B cell (primary cell): Measurements from ENCODE around the gene NTPCR. TPM values are rescaled to one million over a fixed set of nuclear protein-coding genes. Genes with fewer than 3 reads are reported as not detected.

Experiments
- ATAC-seq: fragments of 200-7000 bp; cut with Tn5 transposase; one replicate; pipeline ENCODE4 v1.10.0; 2021; ENCODE audit warnings: low read depth, mild to moderate bottlenecking, moderate number of reproducible peaks, moderate library complexity
- CTCF ChIA-PET: fragments of 350-600 bp; sonication (Branson Sonifier 250); formaldehyde crosslinking; loops from one replicate; lab custom pipeline; 2021; ENCODE audit warnings: antibody characterized with exemption, inconsistent platforms; lab: Charles Lee
- POLR2A ChIA-PET: fragments of 350-600 bp; sonication (Branson Sonifier 250); formaldehyde crosslinking; loops from one replicate; lab custom pipeline; 2021; ENCODE audit warnings: antibody characterized with exemption; lab: Charles Lee
- DNase-seq: peaks from one replicate; pipeline ENCODE4 v3.0.0; 2013
- H2AFZ ChIP-seq: 2 replicates; pipeline ENCODE4 v1.6.1; 2012; ENCODE audit warnings: mild to moderate bottlenecking, low read depth, low read length; ENCODE audit not compliant: insufficient read depth, poor library complexity, severe bottlenecking
- H3K27ac ChIP-seq, 2 donors: 1 replicate in 1 of 2; 2 replicates in 1 of 2; pipeline ENCODE4 v1.5.1; 2012 to 2013; ENCODE audit warnings: low read length in 2 of 2, mild to moderate bottlenecking in 2 of 2, moderate library complexity in 1 of 2
- H3K27me3 ChIP-seq, 4 experiments: fragments of 200-600 bp in 1 of 4; sonication (generic) in 1 of 4; replicated peaks in 1 of 4; 1 replicate in 2 of 4; 2 replicates in 2 of 4; pipeline versions ENCODE4 v1.6.1 to v1.7.0; 2013 to 2016; ENCODE audit warnings: low read length in 3 of 4, mild to moderate bottlenecking in 2 of 4, mixed read lengths in 1 of 4, moderate library complexity in 1 of 4; ENCODE audit not compliant: insufficient read depth in 4 of 4, control insufficient read depth in 3 of 4; ENCODE audit errors: control extremely low read depth in 1 of 4
- H3K36me3 ChIP-seq, 2 experiments: replicated peaks in 1 of 2; 1 replicate in 1 of 2; 2 replicates in 1 of 2; pipeline versions ENCODE4 v1.6.1 to v1.7.1; 2013; ENCODE audit warnings: low read length in 1 of 2; ENCODE audit not compliant: insufficient read depth in 2 of 2, control insufficient read depth in 1 of 2; ENCODE audit errors: control extremely low read depth in 1 of 2, extremely low read depth in 1 of 2
- H3K4me1 ChIP-seq, 2 donors: fragments of 200-600 bp in 1 of 2; sonication (generic) in 1 of 2; 1 replicate in 1 of 2; 2 replicates in 1 of 2; pipeline versions ENCODE4 v1.5.1 to v1.6.1; 2013 to 2017; ENCODE audit warnings: low read length in 2 of 2; ENCODE audit not compliant: control insufficient read depth in 2 of 2, insufficient read depth in 2 of 2
- H3K4me2 ChIP-seq: replicated peaks from 2 replicates; pipeline ENCODE3; 2012; ENCODE audit warnings: mild to moderate bottlenecking, low read depth, low read length; ENCODE audit not compliant: poor library complexity, severe bottlenecking
- H3K4me3 ChIP-seq, 5 experiments: fragments of 200-600 bp in 1 of 5; sonication (generic) in 1 of 5; 1 replicate in 3 of 5; 2 replicates in 2 of 5; pipeline versions ENCODE4 v1.5.1 to v1.7.0; 2011 to 2016; ENCODE audit warnings: low read length in 4 of 5, mild to moderate bottlenecking in 4 of 5, low read depth in 2 of 5, control low read depth in 1 of 5, moderate library complexity in 1 of 5; ENCODE audit not compliant: insufficient read depth in 1 of 5; ENCODE audit errors: control extremely low read depth in 1 of 5, extremely low read depth in 1 of 5
- H3K79me2 ChIP-seq: fragments of 200-600 bp; sonication (generic); one replicate; pipeline ENCODE4 v1.6.0; 2016; ENCODE audit warnings: low read length; ENCODE audit not compliant: control insufficient read depth, insufficient read depth
- H3K9ac ChIP-seq: fragments of 200-600 bp; sonication (generic); 2 replicates; pipeline ENCODE4 v1.6.1; 2017; ENCODE audit warnings: mild to moderate bottlenecking, low read length, moderate library complexity
- H3K9me3 ChIP-seq, 3 donors: one replicate each; pipeline versions ENCODE4 v1.6.1 to v1.7.1; 2013; ENCODE audit warnings: low read length in 2 of 3; ENCODE audit not compliant: control insufficient read depth in 2 of 3, insufficient read depth in 1 of 3; ENCODE audit errors: control extremely low read depth in 1 of 3
- H4K20me1 ChIP-seq: 2 replicates; pipeline ENCODE4 v1.6.0; 2012; ENCODE audit warnings: mild to moderate bottlenecking, low read length; ENCODE audit not compliant: insufficient read depth, control insufficient read depth, poor library complexity, severe bottlenecking
- H3K27ac Mint-ChIP-seq: one replicate; pipeline ENCODE4 v1.8.0; 2021; ENCODE audit warnings: mixed read lengths
- H3K27me3 Mint-ChIP-seq: one replicate; pipeline ENCODE4 v1.8.0; 2021; ENCODE audit warnings: mixed read lengths
- H3K4me1 Mint-ChIP-seq: one replicate; pipeline ENCODE4 v1.8.0; 2021; ENCODE audit warnings: mixed read lengths
- H3K4me3 Mint-ChIP-seq: one replicate; pipeline ENCODE4 v1.8.0; 2021; ENCODE audit warnings: mixed read lengths
- H3K9me3 Mint-ChIP-seq: one replicate; pipeline ENCODE4 v1.8.0; 2022; ENCODE audit warnings: mixed read lengths; ENCODE audit not compliant: insufficient read depth
- CTCF ChIP-seq: fragments of 200-600 bp; IDR thresholded peaks from one replicate; pipeline ENCODE4 v1.8.0; 2022; ENCODE audit warnings: antibody characterized with exemption, mild to moderate bottlenecking
- EZH2 ChIP-seq: IDR thresholded peaks from 2 replicates; pipeline ENCODE4 v1.6.1; 2012; ENCODE audit warnings: borderline replicate concordance, low read depth, mild to moderate bottlenecking, moderate library complexity, low read length; ENCODE audit not compliant: insufficient read depth, poor library complexity, severe bottlenecking
- WGBS: methylation state at CpG from one replicate; pipeline ENCODE4 v1.1.5; 2013; ENCODE audit warnings: missing lambda C conversion rate; ENCODE audit not compliant: insufficient coverage; 5-methylcytosine and 5-hydroxymethylcytosine counted together
- intact Hi-C: fragments of 100-400 bp; cut with micrococcal nuclease; formaldehyde crosslinking; loops from one replicate; pipeline ENCODE4 v1.10.0; 2022
- polyA plus RNA-seq: library from polyadenylated mRNA; depleted of rRNA; stranded (reverse); fragments of >200 nt; gene quantifications from 2 replicates; pipeline ENCODE4 v1.2.3, GENCODE V29; 2012
- total RNA-seq, 2 donors: library from RNA; stranded (reverse); fragments of 120-200 nt in 1 of 2; gene quantifications; 1 replicate in 1 of 2; 2 replicates in 1 of 2; pipeline versions ENCODE4 v1.2.3 to v1.2.4, GENCODE V29; 2013 to 2022

The NTPCR gene
- total and polyA plus RNA-seq, 2 donors (not counting 1 experiment from before 2014, with no cell fraction given), result 7.6 to 16.5 TPM

DNA sequence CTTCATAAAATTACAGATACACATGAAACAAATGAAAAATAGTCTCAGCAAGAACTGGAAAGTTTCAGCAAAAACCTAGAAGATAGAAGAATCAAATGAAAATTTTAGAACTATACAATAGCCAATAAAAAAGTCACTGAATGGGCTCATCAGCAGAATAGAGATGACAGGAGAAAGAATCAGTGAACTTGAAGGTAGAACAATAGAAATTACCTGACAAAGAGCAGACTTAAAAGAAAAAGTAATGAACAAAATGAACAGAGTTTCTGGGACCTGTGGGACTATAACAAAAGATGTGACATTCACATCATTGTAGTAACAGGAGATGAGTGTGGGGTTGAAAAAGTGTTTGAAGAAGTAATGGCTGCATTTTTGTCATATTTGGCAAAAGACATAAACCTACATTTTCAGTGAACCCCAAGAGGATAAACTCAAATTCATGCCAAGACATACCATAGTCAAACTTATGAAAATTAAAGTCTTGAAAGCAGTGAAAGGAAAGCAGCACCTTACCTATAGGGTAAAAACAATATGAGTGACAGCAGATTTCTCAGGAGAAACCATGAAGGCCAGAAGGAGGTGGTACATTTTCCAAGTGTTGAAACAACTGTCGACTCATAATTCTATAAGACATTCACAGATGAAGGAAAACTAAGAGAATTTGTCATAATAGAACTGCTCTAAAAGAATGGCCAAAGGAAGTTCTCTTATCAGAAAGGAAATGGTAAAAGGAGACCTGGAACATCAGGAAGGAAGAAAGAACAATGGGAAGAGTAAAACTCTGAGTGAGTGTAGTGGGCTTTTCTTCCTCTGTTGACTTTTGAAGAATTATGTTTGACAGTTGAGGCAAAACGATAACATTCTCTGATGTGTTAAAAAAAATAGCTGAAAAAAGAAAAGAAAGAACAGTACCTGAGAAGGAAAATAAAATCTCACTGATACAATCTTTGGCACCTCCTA is 23.5 kb downstream of the NTPCR start:
- Histone ChIP-seq H3K79me2 (no peaks in the 10 kb centered on the region), H3K27me3 (no peaks in the 10 kb centered on the region), H3K4me1 (peaks cover 4 to 10% of the 10 kb centered on the region in 2 donors), H3K9me3 (peaks cover 1 to 10% (median 4%) of the 10 kb centered on the region in 3 donors), H3K36me3 (peaks cover 2 to 56% of the 10 kb centered on the region in 2 experiments), H3K4me2 (no peak overlapping the region), H3K9ac (no peak overlapping the region), H3K4me3 (no peak overlapping the region), H3K27ac (no peak overlapping the region), H2AFZ (no peak overlapping the region), H4K20me1 (no peaks in the 10 kb centered on the region)
- no peak for DNase-seq
- Mint-ChIP-seq H3K27me3 (no peaks in the 10 kb centered on the region), H3K4me3 (no peak overlapping the region), H3K4me1 (peaks cover 7% of the 10 kb centered on the region), H3K9me3 (peaks cover 9% of the 10 kb centered on the region), H3K27ac (no peak overlapping the region)
- TF ChIP-seq CTCF (no peak), EZH2 (no peak)
- intact Hi-C loops, result no loop called here
- WGBS, result no CpG with 5 or more reads among the region's 2 CpGs
- no peak for ATAC-seq
- ChIA-PET CTCF (no interaction called here), POLR2A (no interaction called here)

DNA sequence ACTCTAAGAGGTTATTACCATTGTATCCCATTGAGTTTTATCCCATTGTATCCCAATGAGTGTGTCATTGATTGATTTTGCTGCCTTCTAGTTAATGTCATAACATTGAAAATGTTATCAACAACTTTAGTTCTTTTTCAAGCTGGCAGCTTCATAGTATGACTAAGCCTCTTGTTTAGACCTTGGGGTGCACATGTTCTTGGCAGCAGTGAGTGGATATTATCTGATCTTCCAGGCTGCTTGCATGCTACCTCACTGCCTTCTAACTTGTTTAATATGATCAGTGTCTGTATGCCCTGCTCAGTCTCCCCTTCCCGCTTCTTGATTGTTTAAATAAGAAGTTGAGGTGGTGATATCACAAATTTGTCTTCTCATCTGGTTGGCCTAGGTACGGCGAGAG is 24.6 kb downstream of the NTPCR start:
- Histone ChIP-seq H3K4me3 (no peak overlapping the region), H3K4me1 (peaks cover 4 to 10% of the 10 kb centered on the region in 2 donors), H3K27me3 (no peaks in the 10 kb centered on the region), H4K20me1 (no peaks in the 10 kb centered on the region), H3K9me3 (peaks cover 1 to 10% (median 4%) of the 10 kb centered on the region in 3 donors), H3K4me2 (no peak overlapping the region), H3K36me3 (peaks cover 2 to 47% of the 10 kb centered on the region in 2 experiments), H3K79me2 (no peaks in the 10 kb centered on the region), H3K9ac (no peak overlapping the region), H3K27ac (no peak overlapping the region), H2AFZ (no peak overlapping the region)
- no peak for DNase-seq
- Mint-ChIP-seq H3K27me3 (no peaks in the 10 kb centered on the region), H3K4me1 (peaks cover 7% of the 10 kb centered on the region), H3K9me3 (peaks cover 9% of the 10 kb centered on the region), H3K27ac (no peak overlapping the region), H3K4me3 (no peak overlapping the region)
- ChIA-PET POLR2A (no interaction called here), CTCF (no interaction called here)
- intact Hi-C loops, result no loop called here
- 100% methylated on average over 2 of the region's 3 CpGs for WGBS
- ATAC-seq, result no peak
- no peak for TF ChIP-seq CTCF
- TF ChIP-seq EZH2, result no peak
